NCI-H1417 (cell line): ENCODE data around the gene ALG3.

Experiments used
- DNase-seq, 3 experiments: peaks; one replicate each; lab custom pipeline; 2025; lab: John Stamatoyannopoulos, UW

ALG3 gene

GRCh38 chr3:184196536-184196935 is 52.2 kb downstream of the ALG3 start:
- DNase-seq = no peak

- DNase-seq = no peak
Measured at GRCh38 chr3:184193991-184194539, 54.7 kb downstream of the ALG3 start.

GRCh38 chr3:184192889-184193288 is 55.9 kb downstream of the ALG3 start:
- no peak for DNase-seq
